Hematopoietic multipotent progenitor cell treated with erythropoietin and hydrocortisone succinate and interleukin-3 and kit ligand, for 15 days (in vitro differentiated cells): ENCODE data around the gene MIER3.

Experiments
- DNase-seq: peaks from one replicate; pipeline ENCODE4 v3.0.0-alpha.2; 2015; ENCODE audit warnings: low spot score

MIER3 gene

GRCh38 chr5:56961746-56962145 is 9.8 kb upstream of the MIER3 start:
- DNase-seq = no peak

- no peak for DNase-seq
These were observed 7.4 kb upstream of the MIER3 start for GRCh38 chr5:56959326-56959725.

DNA sequence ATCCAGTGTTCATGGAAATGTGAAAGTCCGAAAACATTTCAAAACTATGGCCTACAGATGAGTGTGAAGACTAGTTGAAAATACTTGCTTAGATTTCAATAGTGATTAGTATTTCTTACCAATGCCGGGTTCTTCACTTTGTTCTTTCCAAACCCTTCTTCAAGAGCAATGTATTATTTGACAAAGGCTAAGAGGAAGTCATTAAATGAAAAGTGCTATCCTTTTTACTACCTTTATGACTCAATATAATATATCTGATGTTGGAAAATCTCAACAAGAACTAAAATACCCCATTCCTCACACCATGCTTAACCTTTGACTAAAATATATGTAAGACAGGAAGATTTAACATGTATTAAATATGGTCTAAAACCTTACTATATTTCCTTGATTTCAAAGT is 6.7 kb upstream of the MIER3 start:
- no peak for DNase-seq

- DNase-seq = no peak
These were observed 2.3 kb upstream of the MIER3 start for GRCh38 chr5:56954262-56954661.

GRCh38 chr5:56951126-56951945 is 587 bp downstream of the MIER3 start:
- DNase-seq = peak; percentile 8

- peak; percentile 55 for DNase-seq
These were observed 1.2 kb downstream of the MIER3 start for GRCh38 chr5:56950626-56951125.

- no peak for DNase-seq
These were observed 4.9 kb downstream of the MIER3 start for GRCh38 chr5:56947052-56947451.

GRCh38 chr5:56941981-56942380 is 9.9 kb downstream of the MIER3 start:
- no peak for DNase-seq

DNA sequence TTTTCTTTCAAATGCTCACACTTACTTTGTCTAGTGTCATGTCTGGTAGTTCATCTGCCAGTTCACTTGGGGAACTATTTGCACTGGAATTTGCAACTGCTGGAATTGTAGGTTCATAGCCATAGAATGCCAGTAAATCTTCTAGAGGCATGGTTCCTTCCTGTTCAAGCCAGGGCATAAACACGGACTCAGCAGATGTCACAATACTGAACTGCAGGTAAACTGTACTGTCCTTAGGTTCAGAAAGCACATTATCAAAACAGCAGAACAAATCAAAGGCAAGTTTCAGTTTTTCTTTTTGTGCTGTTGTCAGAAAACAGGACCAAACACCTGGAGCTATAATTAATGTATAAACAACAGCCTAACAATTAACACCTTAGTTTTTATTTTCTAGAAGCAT is 13.1 kb downstream of the MIER3 start:
- DNase-seq = no peak

DNA sequence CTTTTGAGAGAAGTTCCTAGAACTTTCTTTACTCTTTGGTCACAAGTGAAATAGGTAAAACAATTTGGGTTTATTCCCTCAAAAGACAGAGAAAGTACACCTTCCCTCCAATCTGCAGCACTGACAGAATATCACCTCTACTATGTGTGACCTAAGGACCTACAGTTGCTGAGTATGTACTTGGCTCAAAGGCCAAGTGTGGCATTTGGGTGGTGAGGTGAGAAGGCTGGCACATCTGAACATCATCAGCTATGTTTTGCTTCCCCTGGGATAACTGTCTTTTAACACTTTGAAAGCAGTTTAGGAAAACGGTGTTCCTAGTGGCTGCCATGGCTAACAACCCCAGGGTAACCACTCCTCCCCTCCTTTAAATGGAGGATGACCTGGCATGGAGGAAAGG is 17.6 kb downstream of the MIER3 start:
- DNase-seq = no peak

- DNase-seq = no peak
These were observed 29.0 kb downstream of the MIER3 start for GRCh38 chr5:56922922-56923321.

GRCh38 chr5:56919942-56920662 is 31.8 kb downstream of the MIER3 start:
- no peak for DNase-seq

DNA sequence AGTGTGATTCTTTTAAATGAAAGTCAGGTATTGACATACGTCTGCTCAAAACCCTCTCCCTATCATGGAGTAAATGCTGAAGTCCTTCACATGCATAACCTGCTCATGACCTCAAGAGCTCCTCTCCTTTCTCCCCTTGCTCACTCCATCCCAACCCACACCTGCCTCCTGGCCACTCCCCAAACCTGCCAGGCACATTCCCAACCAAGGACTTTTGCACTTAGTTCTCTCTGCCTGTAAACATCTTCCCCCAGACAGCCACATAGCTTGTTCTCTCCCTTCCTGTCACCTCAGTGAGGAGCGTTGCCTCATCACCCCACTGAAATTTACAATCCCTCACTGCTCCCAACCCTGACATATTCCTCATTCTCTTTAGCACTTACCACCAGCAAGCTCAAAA is 33.9 kb downstream of the MIER3 start:
- DNase-seq = no peak

- no peak for DNase-seq
These were observed 34.4 kb downstream of the MIER3 start for GRCh38 chr5:56917534-56917933.

DNA sequence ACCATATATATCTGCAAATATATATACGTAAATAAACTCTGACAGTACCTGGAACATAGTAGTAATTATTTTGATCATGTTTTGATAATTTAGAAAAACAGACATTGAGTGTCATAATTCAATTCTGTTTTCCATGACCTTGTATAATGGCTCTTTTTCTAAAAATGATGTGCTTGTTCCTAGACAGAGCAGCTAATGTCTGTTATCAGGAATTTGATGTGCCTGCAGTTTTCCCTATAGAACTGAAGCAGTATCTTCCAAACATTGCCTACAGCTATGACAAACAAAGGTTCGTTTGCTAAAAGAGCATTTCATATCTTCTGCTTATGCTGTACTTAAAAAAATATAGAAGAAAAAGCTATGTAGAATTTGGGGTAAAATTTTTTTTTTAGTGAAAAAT is 37.2 kb downstream of the MIER3 start:
- no peak for DNase-seq

- no peak for DNase-seq
These were observed 38.2 kb downstream of the MIER3 start for GRCh38 chr5:56913766-56914165.

DNA sequence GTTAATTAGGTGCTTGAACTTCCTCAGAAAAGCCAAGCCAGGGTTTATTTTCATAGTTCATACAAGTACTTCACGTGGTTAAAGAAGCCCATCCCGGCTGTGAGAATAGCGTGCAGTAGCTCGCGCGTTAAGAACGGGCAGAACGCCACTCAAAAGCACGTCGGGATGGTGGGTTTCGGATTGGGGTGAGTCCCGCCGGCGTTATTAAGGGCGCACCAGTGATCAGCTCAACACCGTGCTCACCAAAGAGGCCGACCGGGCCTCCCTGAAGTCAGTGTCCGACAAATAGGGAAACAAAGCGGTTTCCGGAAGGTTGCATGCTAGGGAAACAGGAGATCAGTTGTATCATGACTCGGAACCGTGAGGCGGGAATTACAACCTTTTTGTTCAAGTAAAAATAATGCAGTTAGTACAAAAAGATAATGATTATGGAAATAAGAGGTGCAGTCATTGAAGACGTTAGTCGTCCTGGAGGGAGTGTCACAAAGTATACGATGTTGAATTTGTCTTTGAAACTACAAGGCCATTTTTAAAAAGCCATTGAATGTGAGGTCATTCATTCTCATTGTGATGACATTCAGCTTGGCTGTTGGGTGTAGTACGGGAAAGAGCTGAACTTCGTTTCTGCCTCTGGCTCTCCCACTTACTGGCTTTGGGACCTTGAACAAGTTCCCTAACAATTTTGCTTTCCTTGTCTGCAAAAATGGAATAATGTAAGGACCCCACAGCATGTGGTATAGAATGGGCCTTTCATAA is 41.5 kb downstream of the MIER3 start:
- DNase-seq = no peak

DNA sequence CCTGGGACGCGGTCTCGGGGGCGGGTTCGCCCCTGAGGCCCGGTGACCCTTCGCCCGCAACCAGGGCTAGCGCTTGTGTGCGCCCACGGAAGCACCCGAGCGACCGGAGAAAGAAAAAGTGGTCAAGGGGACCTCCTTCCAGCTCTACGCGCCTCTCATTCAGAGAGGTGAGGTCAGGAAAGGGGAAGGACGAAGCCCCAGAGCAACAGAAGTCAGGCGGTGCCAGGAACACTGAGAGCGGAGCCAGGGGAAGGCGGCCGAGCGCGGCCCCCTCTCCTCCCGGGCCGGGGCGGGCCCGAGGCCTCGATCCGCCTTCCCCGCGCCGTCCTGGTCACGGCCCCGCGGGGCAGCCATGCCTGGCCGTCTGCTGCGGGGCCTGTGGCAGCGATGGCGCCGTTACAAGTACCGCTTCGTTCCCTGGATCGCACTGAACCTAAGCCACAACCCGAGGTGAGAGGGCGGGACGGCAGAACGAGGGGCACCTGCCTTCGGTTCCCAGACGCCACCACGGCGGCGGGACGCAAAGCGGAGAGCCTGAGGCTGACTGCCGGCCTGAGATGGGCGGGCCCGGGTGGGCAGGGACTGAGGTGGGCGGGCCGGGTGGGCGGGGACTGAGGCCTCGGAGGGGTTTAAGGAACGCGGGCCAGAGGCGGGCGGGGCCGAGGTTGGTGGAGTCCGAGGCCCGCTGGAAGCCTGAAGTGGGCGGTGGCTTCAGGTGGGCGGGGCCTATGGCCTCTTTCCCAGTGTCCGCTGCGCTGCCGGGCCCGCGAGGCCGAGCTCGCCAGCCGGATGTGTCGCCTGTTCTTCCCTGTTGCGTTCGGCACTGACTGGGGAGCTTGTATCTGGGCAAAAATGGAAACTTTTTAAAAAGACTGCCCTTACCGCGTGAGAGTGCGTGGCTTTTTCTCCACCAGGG is 42.4 kb downstream of the MIER3 start, which contains the start of gene SETD9:
Gene SETD9, plus strand, starts transcription at position 303 of the 916 bp plus-strand sequence. Its CDS starts 50 bp downstream, at position 353.
- peak; percentile 98 for DNase-seq

GRCh38 chr5:56908942-56909293 is 43.0 kb downstream of the MIER3 start:
- DNase-seq = no peak

GRCh38 chr5:56900858-56901578 is 50.9 kb downstream of the MIER3 start:
- DNase-seq = peak; percentile 69

- no peak for DNase-seq
These were observed 51.5 kb downstream of the MIER3 start for GRCh38 chr5:56900395-56900794.
